Fibroblast of skin of scalp (primary cell): Measurements from ENCODE around the gene APBA2.

Experiments
- DNase-seq: peaks from one replicate; pipeline ENCODE4 v3.0.0-alpha.2; 2013

Gene APBA2

GRCh38 chr15:28937271-28937670 lies 51.5 kb downstream of the APBA2 start:
- no peak for DNase-seq

- DNase-seq = no peak
Observed at GRCh38 chr15:28942046-28942445, 56.3 kb downstream of the APBA2 start.

GRCh38 chr15:28942571-28942970 lies 56.8 kb downstream of the APBA2 start:
- DNase-seq = no peak

GRCh38 chr15:28943146-28943545 lies 57.4 kb downstream of the APBA2 start:
- DNase-seq = no peak

- no peak for DNase-seq
Observed at GRCh38 chr15:28943611-28944230, 57.9 kb downstream of the APBA2 start.

GRCh38 chr15:28944286-28944685 lies 58.5 kb downstream of the APBA2 start:
- DNase-seq = no peak

- no peak for DNase-seq
Observed at GRCh38 chr15:28944696-28945300, 59.0 kb downstream of the APBA2 start.

GRCh38 chr15:28945626-28946230 lies 60.0 kb downstream of the APBA2 start:
- no peak for DNase-seq

- DNase-seq = no peak
Observed at GRCh38 chr15:28946803-28947202, 61.0 kb downstream of the APBA2 start.

GRCh38 chr15:28947221-28947674 lies 61.5 kb downstream of the APBA2 start:
- DNase-seq = no peak

GRCh38 chr15:28948036-28948435 lies 62.3 kb downstream of the APBA2 start:
- DNase-seq = no peak

- no peak for DNase-seq
Observed at GRCh38 chr15:28950916-28951315, 65.1 kb downstream of the APBA2 start.

- no peak for DNase-seq
Observed at GRCh38 chr15:28952666-28953491, 67.1 kb downstream of the APBA2 start.

GRCh38 chr15:28953573-28954195 lies 67.9 kb downstream of the APBA2 start:
- DNase-seq = no peak

- DNase-seq = no peak
Observed at GRCh38 chr15:28954466-28955159, 68.8 kb downstream of the APBA2 start.

GRCh38 chr15:28955160-28955992 lies 69.6 kb downstream of the APBA2 start:
- DNase-seq = peak; percentile 27

- peak; percentile 12 for DNase-seq
Observed at GRCh38 chr15:28955993-28956421, 70.2 kb downstream of the APBA2 start.

GRCh38 chr15:28956491-28956890 lies 70.7 kb downstream of the APBA2 start:
- no peak for DNase-seq

GRCh38 chr15:28957606-28958498 lies 72.1 kb downstream of the APBA2 start:
- DNase-seq = no peak

- no peak for DNase-seq
Observed at GRCh38 chr15:28959326-28959725, 73.6 kb downstream of the APBA2 start.
